HUES48 (cell line): ENCODE data around the gene SHKBP1.

Source experiments
- H3K27ac ChIP-seq: one replicate; pipeline ENCODE4 v1.7.0; 2013; ENCODE audit warnings: low read depth, low read length, inconsistent platforms
- H3K27me3 ChIP-seq: 2 replicates; pipeline ENCODE4 v1.6.1; 2013; ENCODE audit warnings: mild to moderate bottlenecking, low read length; ENCODE audit not compliant: control insufficient read depth, insufficient read depth
- H3K36me3 ChIP-seq: 2 replicates; pipeline ENCODE4 v1.6.1; 2013; ENCODE audit warnings: low read length; ENCODE audit not compliant: control insufficient read depth, insufficient read depth
- H3K4me1 ChIP-seq: 2 replicates; pipeline ENCODE4 v1.6.1; 2013; ENCODE audit warnings: mild to moderate bottlenecking, low read length; ENCODE audit not compliant: control insufficient read depth, insufficient read depth
- H3K4me3 ChIP-seq: 2 replicates; pipeline ENCODE4 v1.5.1; 2013; ENCODE audit warnings: mild to moderate bottlenecking, low read depth, low read length
- H3K9ac ChIP-seq: 2 replicates; pipeline ENCODE4 v1.6.1; 2013; ENCODE audit warnings: mild to moderate bottlenecking, low read depth, low read length, moderate library complexity
- H3K9me3 ChIP-seq: 2 replicates; pipeline ENCODE4 v1.6.1; 2013; ENCODE audit warnings: low read length; ENCODE audit not compliant: control insufficient read depth, insufficient read depth

SHKBP1 gene

DNA sequence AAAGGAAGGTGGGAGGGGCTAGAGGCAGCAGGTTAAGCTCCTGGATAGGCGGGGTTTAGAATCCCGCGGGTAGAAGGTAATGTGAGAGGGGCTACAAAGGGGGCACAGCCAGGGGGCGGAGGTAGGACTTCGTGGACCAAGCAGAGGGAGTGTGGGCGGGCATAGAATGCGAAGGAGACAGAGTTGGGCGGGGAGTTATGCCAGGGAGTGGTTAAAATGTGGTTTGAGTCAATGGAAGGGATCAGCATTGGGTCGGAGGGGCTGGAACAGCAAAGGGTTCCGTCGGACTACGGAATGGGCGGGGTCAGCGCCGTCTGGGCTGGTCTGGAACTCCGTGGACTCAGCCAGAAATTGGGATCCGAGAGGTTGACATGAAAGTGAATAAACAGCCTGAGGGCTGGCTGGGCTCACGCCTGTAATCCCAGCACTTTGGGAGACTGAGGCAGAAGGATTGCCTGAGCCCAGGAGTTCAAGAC lies 27.5 kb downstream of the SHKBP1 start:
- no peak overlapping the region for H3K9ac ChIP-seq
- H3K27ac ChIP-seq = no peak overlapping the region
- peaks cover 34% of the 10 kb centered on the region for H3K4me1 ChIP-seq
- no peaks in the 10 kb centered on the region for H3K36me3 ChIP-seq
- H3K9me3 ChIP-seq = no peaks in the 10 kb centered on the region
- no peak overlapping the region for H3K4me3 ChIP-seq
- peaks cover 74% of the 10 kb centered on the region for H3K27me3 ChIP-seq

DNA sequence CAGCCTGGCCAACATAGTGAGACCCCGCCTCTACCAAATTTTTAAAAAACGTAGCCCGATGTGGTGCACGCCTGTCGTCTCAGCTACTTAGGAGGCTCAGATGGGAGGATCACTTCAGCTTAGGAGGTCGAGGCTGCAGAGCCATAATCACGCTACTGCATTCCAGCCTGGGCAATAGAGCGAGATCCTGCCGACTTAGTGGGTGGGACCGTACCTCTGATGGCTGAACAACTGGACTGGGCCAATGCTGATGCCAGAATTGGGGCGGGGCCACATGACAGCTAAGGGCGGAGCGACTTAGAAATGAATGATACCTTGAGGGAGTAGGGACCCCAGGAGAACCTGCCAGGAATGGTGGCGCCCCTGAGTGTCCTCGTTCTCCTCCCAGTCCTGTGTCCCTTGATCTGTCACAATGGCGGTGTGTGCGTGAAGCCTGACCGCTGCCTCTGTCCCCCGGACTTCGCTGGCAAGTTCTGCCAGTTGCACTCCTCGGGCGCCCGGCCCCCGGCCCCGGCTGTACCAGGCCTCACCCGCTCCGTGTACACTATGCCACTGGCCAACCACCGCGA lies 28.1 kb downstream of the SHKBP1 start:
- H3K4me1 ChIP-seq = peaks cover 30% of the 10 kb centered on the region
- no peaks in the 10 kb centered on the region for H3K36me3 ChIP-seq
- no peak overlapping the region for H3K9ac ChIP-seq
- H3K4me3 ChIP-seq = peak overlapping the region; percentile 68
- H3K27me3 ChIP-seq = peaks cover 73% of the 10 kb centered on the region
- H3K9me3 ChIP-seq = no peaks in the 10 kb centered on the region
- no peak overlapping the region for H3K27ac ChIP-seq

DNA sequence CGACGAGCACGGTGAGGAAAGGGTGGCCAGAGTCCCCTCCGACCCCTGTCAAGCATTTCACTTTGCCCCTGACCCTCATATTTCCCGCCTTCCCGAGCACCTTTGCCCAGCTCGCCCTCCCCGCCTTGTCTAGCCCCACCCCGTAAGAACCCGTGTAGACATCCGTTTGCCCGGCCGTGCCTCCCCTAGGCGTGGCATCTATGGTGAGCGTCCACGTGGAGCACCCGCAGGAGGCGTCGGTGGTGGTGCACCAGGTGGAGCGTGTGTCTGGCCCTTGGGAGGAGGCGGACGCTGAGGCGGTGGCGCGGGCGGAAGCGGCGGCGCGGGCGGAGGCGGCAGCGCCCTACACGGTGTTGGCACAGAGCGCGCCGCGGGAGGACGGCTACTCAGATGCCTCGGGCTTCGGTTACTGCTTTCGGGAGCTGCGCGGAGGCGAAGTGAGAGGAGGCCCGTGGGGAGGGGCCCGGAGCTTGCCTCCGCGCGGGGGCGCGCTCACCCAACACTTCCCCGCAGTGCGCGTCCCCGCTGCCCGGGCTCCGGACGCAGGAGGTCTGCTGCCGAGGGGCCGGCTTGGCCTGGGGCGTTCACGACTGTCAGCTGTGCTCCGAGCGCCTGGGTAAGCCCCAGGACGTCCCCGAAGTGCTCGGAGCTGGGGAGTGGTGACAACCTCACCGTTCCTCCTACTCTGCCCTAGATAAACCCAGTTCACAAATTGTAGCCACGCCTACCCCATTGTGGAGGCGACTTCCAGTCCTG lies 28.7 kb downstream of the SHKBP1 start:
- H3K4me3 ChIP-seq = peak overlapping the region; percentile 68
- no peak overlapping the region for H3K9ac ChIP-seq
- H3K36me3 ChIP-seq = no peaks in the 10 kb centered on the region
- peaks cover 67% of the 10 kb centered on the region for H3K27me3 ChIP-seq
- H3K4me1 ChIP-seq = peaks cover 27% of the 10 kb centered on the region
- no peaks in the 10 kb centered on the region for H3K9me3 ChIP-seq
- H3K27ac ChIP-seq = no peak overlapping the region

DNA sequence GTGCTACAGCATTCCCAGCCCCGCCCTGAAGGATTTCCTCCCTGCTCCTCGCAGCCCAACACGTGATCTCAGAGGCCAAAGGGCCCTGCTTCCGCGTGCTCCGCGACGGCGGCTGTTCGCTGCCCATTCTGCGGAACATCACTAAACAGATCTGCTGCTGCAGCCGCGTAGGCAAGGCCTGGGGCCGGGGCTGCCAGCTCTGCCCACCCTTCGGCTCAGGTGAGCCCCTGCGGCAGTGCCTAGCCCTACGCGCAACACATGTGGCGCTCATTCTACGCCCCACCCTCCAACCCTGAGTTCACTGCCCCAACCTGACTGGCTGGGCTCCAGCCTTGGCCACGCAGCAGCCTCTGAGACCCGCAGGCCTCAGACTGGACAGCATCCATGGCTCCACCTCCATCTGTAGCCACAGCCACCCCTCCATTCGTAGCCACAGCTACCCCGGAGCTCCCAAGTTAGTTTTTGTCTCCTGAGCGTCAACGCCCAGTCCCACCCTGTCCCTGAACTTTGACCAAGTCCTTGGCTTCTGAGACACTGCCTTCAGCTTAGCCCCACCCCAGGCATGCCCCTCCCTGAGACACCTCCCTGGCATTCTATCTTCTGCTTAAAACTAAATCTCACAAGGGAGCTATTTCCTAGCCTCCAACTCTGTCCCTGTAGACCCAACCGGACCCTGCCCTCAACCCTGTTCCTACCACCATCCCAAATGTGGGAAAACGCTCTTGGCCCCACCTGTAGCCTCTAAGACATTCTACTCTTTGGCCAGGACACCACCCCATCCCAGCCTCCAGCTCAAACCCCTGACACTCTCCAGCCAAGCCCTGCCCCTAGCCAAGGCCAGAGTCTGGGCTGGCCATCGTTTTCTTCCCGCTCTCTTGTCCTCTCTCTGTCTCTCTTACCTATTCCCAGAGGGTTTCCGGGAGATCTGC lies 30.9 kb downstream of the SHKBP1 start:
- Histone ChIP-seq H3K4me3 (no peak overlapping the region), H3K36me3 (no peaks in the 10 kb centered on the region), H3K27ac (no peak overlapping the region), H3K27me3 (peaks cover 68% of the 10 kb centered on the region), H3K9me3 (no peaks in the 10 kb centered on the region), H3K4me1 (peaks cover 18% of the 10 kb centered on the region), H3K9ac (no peak overlapping the region)

DNA sequence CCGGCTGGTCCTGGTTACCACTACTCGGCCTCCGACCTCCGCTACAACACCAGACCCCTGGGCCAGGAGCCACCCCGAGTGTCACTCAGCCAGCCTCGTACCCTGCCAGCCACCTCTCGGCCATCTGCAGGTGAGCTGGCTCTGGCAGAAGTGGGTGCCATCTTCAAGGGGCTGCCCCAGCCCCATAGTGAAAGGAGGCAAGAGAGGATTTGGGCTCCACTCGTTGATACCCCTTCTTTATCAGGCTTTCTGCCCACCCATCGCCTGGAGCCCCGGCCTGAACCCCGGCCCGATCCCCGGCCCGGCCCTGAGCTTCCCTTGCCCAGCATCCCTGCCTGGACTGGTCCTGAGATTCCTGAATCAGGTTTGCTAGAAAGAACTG lies 31.6 kb downstream of the SHKBP1 start:
- Histone ChIP-seq H3K27me3 (peaks cover 65% of the 10 kb centered on the region), H3K4me3 (no peak overlapping the region), H3K36me3 (no peaks in the 10 kb centered on the region), H3K9me3 (no peaks in the 10 kb centered on the region), H3K9ac (no peak overlapping the region), H3K27ac (no peak overlapping the region), H3K4me1 (peaks cover 12% of the 10 kb centered on the region)

DNA sequence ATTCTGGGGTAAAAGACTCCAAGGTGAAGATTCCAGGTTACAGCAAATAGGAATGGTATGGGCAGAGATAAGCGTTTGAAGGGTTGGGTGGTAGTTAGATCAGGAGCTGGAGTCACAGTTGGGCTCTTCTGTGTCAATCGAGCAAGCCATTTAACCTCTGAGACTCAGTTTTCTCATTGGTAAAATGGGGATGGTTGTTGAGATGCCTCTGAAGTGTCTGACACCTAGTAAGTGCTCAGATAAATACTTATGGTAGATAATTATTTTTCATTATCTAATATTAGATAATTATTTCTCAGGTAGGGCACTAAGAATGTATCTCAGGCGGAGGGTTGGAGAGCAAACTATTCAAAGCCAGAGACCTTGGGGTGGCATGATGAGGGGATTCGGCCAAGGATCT lies 32.3 kb downstream of the SHKBP1 start:
- Histone ChIP-seq H3K4me3 (peak overlapping the region; percentile 67), H3K27me3 (peaks cover 65% of the 10 kb centered on the region), H3K9me3 (no peaks in the 10 kb centered on the region), H3K27ac (no peak overlapping the region), H3K36me3 (no peaks in the 10 kb centered on the region), H3K9ac (no peak overlapping the region), H3K4me1 (peaks cover 9% of the 10 kb centered on the region; the same call in 1 of the 2 replicates)

DNA sequence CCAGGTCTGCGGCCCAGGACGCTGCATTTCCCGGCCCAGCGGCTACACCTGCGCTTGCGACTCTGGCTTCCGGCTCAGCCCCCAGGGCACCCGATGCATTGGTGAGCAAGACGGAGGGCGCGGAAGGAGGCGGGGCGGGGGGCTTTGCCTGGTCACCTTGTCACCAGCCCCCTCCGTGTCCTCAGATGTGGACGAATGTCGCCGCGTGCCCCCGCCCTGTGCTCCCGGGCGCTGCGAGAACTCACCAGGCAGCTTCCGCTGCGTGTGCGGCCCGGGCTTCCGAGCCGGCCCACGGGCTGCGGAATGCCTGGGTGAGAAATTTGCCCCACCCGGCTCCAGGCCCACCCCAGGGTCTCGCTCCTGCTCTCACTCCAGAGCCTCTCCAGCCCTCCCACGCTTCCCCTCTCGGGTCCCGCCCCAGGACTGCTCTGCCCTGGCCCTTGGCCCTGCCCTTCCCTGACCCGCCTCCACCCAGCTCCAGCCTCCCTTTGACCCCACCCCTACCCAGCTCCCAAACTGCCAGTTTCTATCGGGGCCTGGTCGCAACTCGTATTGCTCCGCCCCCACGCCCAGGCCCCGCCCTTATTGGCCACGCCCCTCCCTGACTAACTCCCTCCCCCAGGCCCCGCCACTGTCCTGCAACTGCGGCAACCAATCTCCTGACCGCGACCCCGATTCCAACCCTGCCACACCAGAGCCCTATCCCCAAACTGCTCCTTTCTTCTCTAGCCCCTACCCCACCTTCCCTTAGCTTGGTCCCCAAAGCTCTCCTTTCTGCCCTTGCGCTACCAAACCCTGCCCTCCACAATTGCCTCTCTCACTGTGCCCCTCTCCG lies 33.1 kb downstream of the SHKBP1 start:
- H3K4me1 ChIP-seq = peaks cover 9% of the 10 kb centered on the region; the same call in 1 of the 2 replicates
- no peaks in the 10 kb centered on the region for H3K36me3 ChIP-seq
- no peak overlapping the region for H3K9ac ChIP-seq
- H3K27ac ChIP-seq = no peak overlapping the region
- H3K4me3 ChIP-seq = peak overlapping the region; percentile 67
- H3K9me3 ChIP-seq = no peaks in the 10 kb centered on the region
- peaks cover 59% of the 10 kb centered on the region for H3K27me3 ChIP-seq

DNA sequence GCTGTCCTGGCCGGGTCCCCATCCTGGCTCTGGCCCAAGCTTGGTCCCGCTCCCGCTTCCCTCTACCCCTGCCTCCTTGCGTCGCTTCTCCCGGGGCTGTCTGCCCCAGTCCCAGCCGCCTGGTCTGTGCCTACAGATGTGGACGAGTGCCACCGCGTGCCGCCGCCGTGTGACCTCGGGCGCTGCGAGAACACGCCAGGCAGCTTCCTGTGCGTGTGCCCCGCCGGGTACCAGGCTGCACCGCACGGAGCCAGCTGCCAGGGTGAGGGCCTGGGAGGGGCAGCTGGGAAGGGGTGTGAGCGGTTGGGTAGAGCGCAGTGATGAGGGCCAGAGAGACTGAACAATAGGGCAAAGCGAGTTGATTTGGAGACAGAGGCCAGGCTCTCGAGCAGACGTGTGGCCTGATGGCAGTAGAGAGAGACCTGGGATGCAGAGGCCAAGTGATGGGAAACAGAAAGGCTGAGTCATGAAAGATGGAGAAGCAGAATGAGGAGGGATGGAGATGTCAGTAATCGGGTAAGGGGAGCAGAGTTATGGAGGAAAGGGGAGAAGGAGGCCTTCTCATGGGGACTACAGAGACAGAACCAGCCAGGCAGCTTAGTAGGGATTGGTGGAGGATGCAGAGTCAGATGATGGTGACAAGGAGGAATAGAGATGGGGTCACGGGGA lies 33.9 kb downstream of the SHKBP1 start:
- no peak overlapping the region for H3K27ac ChIP-seq
- H3K27me3 ChIP-seq = peaks cover 54% of the 10 kb centered on the region
- no peaks in the 10 kb centered on the region for H3K9me3 ChIP-seq
- H3K9ac ChIP-seq = no peak overlapping the region
- peak overlapping the region; percentile 50; the same call in 1 of the 2 replicates for H3K4me3 ChIP-seq
- peaks cover 12% of the 10 kb centered on the region for H3K4me1 ChIP-seq
- no peaks in the 10 kb centered on the region for H3K36me3 ChIP-seq

DNA sequence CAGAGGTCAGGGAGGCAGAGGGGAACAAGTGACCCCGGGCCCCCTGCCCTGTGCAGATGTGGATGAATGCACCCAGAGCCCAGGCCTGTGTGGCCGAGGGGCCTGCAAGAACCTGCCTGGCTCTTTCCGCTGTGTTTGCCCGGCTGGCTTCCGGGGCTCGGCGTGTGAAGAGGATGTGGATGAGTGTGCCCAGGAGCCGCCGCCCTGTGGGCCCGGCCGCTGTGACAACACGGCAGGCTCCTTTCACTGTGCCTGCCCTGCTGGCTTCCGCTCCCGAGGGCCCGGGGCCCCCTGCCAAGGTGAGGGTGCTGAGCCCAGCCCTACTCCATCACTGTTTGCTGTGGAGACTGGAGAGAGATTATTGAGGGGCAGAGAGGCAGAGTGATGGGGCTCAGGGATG lies 34.4 kb downstream of the SHKBP1 start:
- H3K9ac ChIP-seq = no peak overlapping the region
- H3K27ac ChIP-seq = no peak overlapping the region
- 0 out of 2 replicates have a peak, but pooled peaks cover 5% of the 10 kb centered on the region for H3K36me3 ChIP-seq
- H3K9me3 ChIP-seq = no peaks in the 10 kb centered on the region
- no peak overlapping the region for H3K4me3 ChIP-seq
- peaks cover 8% of the 10 kb centered on the region for H3K4me1 ChIP-seq
- peaks cover 54% of the 10 kb centered on the region for H3K27me3 ChIP-seq
